GM12875 (cell line): Measurements from ENCODE around the gene SYT17.

Experiments
- H3K4me3 ChIP-seq: one replicate; pipeline ENCODE4 v1.5.1; 2011; ENCODE audit warnings: low read depth, low read length, control low read depth
- TF ChIP-seq, protein P1 (sequence below): IDR thresholded peaks from 2 replicates; pipeline ENCODE4 v1.5.1; 2011; ENCODE audit warnings: low read depth, mild to moderate bottlenecking, control low read depth, inconsistent platforms, low read length, moderate library complexity, borderline replicate concordance; ENCODE audit not compliant: insufficient read depth

SYT17 gene

GRCh38 chr16:19254611-19255010 lies 86.6 kb downstream of the SYT17 start:
- no peak overlapping the region for H3K4me3 ChIP-seq
- TF ChIP-seq, protein P1, sequence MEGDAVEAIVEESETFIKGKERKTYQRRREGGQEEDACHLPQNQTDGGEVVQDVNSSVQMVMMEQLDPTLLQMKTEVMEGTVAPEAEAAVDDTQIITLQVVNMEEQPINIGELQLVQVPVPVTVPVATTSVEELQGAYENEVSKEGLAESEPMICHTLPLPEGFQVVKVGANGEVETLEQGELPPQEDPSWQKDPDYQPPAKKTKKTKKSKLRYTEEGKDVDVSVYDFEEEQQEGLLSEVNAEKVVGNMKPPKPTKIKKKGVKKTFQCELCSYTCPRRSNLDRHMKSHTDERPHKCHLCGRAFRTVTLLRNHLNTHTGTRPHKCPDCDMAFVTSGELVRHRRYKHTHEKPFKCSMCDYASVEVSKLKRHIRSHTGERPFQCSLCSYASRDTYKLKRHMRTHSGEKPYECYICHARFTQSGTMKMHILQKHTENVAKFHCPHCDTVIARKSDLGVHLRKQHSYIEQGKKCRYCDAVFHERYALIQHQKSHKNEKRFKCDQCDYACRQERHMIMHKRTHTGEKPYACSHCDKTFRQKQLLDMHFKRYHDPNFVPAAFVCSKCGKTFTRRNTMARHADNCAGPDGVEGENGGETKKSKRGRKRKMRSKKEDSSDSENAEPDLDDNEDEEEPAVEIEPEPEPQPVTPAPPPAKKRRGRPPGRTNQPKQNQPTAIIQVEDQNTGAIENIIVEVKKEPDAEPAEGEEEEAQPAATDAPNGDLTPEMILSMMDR = no peak

DNA sequence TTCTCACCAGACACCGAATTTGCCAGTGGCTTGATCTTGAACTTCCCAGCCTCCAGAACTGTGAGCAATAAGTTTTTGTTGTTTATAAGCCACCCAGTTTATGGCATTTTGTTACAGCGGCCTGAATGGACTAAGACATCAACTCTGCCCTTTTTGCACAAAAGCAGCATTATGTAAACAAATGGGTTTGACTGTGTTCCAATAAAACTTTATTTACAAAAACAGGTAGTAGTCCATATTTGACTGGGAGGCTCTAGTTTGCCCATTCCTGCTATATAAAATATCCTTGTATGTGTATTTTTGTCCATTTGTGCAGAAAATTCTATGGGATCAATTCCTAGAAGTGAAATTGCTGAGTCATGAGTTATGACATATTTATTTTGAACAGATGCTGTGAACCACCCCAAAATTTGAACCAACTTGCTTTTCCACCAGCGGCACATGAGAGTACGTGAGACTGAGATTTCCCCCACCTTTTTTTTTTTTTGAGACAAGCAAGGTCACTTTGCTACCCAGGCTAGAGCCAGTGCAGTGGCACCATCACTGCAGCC lies 96.2 kb downstream of the SYT17 start:
- TF ChIP-seq, protein P1 = no peak
- no peak overlapping the region for H3K4me3 ChIP-seq

DNA sequence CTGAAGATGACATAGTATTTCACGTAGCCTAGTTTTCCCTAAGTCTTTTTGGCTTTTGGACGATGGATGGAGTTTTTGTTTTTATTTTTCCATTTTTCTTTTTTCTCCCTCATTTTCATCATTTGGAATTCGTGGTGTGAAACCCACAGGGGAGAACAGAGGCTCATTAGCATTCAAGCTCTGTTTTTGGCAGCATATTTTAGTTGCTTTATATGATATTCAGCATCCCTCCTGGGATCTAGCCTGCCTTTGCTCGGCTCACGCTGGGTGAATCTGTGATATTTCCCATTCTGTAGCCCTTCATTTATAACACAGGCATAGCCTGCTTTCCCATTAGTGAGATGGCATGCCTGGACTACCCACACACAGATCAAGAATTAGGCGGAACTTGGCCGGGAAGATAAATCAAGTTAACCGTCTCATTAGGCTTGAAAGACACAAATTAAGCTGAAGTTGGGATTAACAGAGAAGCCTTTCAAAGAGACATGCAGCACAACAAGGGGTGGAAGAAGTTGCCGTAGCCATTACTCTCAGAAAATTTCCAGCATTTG lies 97.4 kb downstream of the SYT17 start:
- TF ChIP-seq, protein P1 = no peak
- H3K4me3 ChIP-seq = no peak overlapping the region

DNA sequence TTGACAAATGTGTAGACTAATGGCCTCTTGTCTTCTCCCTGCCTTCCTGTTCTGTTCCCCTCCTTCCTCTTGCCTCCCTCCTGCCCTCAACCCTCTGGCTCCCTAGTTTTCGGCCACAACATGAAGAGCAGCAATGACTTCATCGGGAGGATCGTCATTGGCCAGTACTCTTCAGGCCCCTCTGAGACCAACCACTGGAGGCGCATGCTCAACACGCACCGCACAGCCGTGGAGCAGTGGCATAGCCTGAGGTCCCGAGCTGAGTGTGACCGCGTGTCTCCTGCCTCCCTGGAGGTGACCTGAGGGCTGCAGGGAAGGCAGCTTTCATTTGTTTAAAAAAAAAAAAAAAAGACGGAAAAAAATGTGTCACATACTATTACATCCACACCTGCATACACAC lies 98.7 kb downstream of the SYT17 start:
- TF ChIP-seq, protein P1 = no peak

GRCh38 chr16:19269098-19269497 lies 101.1 kb downstream of the SYT17 start:
- no peak overlapping the region for H3K4me3 ChIP-seq
- TF ChIP-seq, protein P1 = no peak

More for the DNA sequence above, 98.7 kb downstream of the SYT17 start:
- no peak overlapping the region for H3K4me3 ChIP-seq

DNA sequence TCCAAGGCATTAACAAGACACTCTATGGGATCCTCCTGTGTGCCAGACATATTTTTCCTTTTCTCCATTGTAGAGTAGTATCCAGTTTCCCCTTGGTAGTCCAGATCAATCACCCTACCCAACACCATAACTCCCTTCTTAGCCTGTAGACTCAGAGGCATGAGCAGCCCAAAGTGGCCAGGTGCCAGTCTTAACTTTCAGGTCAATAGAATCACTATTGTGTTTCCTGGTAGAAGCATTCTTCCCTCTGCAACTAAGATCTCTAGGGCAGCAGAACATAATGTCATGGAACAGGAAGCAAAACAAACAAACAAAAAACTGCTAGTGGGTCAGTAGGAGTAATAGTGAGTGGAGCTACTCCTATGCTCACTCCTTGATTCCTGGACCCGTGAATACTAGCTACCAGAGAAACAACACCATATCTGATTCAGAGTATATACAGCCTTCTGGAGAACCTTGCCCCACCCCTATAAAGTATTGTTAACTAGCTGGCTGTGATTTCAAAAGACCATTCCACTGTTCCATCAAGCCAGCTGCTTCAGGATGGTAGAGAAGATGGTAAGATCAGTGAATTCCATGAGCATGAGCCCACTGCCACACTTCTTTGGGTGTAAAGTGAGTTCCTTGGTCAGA lies 106.2 kb downstream of the SYT17 start:
- no peak overlapping the region for H3K4me3 ChIP-seq
- TF ChIP-seq, protein P1 = no peak

DNA sequence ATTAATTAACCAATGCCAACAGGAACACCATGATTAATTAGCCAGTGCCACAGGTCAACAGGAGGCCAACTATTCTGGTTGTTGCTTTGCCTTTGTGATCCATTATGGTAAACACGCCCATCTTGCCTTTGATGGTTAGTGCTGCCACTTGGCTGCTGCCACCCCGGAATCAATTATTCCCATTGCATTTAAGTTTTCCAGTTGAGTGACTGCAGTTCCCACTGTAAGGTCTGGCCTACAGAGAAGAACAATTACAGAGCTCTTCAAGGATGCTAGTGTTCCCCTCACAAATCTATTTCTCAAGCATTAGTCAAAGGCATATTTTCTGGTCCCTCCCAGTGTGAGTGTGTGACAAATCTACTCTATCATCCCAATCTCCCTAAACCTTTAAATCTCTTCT lies 110.4 kb downstream of the SYT17 start:
- TF ChIP-seq, protein P1 = no peak
- H3K4me3 ChIP-seq = no peak overlapping the region
